ENCODE data around the gene MOCOS.

GRCh38 chr18:36191711-36192110 lies 4.4 kb downstream of the MOCOS start:
- TF ChIP-seq CTCF (IDR thresholded peaks at IDR 0.05 in 8 of 11, conservative IDR thresholded peaks at IDR 0.05 in 3 of 11) (no peak), POLR2AphosphoS5 (IDR thresholded peaks at IDR 0.05) (no peak), POLR2A (IDR thresholded peaks at IDR 0.05) (no peak)
